ENCODE measurements around the gene TOP2B. TPM values are rescaled to one million over a fixed set of nuclear protein-coding genes. Genes with fewer than 3 reads are reported as not detected.

TOP2B gene
- polyA plus RNA-seq, 3 donors, result 283 to 336 (median 291) TPM

GRCh38 chr3:25683410-25683809 is 18.7 kb upstream of the TOP2B start:
- DNase-seq (ENCODE audit: extremely low read depth in 1 of 11, low read depth in 9 of 11, low spot score in 4 of 11), result no peak

GRCh38 chr3:25679642-25680302 is 15.1 kb upstream of the TOP2B start:
- no peak for DNase-seq (ENCODE audit: extremely low read depth in 1 of 11, low read depth in 9 of 11, low spot score in 4 of 11)

GRCh38 chr3:25679166-25679565 is 14.5 kb upstream of the TOP2B start:
- no peak for DNase-seq (ENCODE audit: extremely low read depth in 1 of 11, low read depth in 9 of 11, low spot score in 4 of 11)

GRCh38 chr3:25678581-25678980 is 13.9 kb upstream of the TOP2B start:
- DNase-seq (ENCODE audit: extremely low read depth in 1 of 11, low read depth in 9 of 11, low spot score in 4 of 11), result no peak

- no peak for DNase-seq (ENCODE audit: extremely low read depth in 1 of 11, low read depth in 9 of 11, low spot score in 4 of 11)
Observed at GRCh38 chr3:25677121-25677520, 12.4 kb upstream of the TOP2B start.

GRCh38 chr3:25674670-25675069 is 10.0 kb upstream of the TOP2B start:
- DNase-seq (ENCODE audit: extremely low read depth in 1 of 11, low read depth in 9 of 11, low spot score in 4 of 11), result no peak

- DNase-seq (ENCODE audit: extremely low read depth in 1 of 11, low read depth in 9 of 11, low spot score in 4 of 11), result no peak
Observed at GRCh38 chr3:25673738-25674298, 9.1 kb upstream of the TOP2B start.

- DNase-seq (ENCODE audit: extremely low read depth in 1 of 11, low read depth in 9 of 11, low spot score in 4 of 11), result peak in 3 of 11 donors; percentile 59 to 65 (median 61)
Observed at GRCh38 chr3:25665315-25666280, 891 bp upstream of the TOP2B start.

GRCh38 chr3:25663869-25664811 is 567 bp downstream of the TOP2B start:
- DNase-seq (ENCODE audit: extremely low read depth in 1 of 11, low read depth in 9 of 11, low spot score in 4 of 11), result peak in 9 of 11 donors; percentile 45 to 68 (median 57)

GRCh38 chr3:25663347-25663868 is 1.3 kb downstream of the TOP2B start:
- peak in 3 of 11 donors; percentile 13 to 38 (median 20) for DNase-seq (ENCODE audit: extremely low read depth in 1 of 11, low read depth in 9 of 11, low spot score in 4 of 11)

- DNase-seq (ENCODE audit: extremely low read depth in 1 of 11, low read depth in 9 of 11, low spot score in 4 of 11), result no peak
Observed at GRCh38 chr3:25662736-25663320, 1.9 kb downstream of the TOP2B start.

GRCh38 chr3:25661694-25662437 is 2.8 kb downstream of the TOP2B start:
- no peak for DNase-seq (ENCODE audit: extremely low read depth in 1 of 11, low read depth in 9 of 11, low spot score in 4 of 11)

- DNase-seq (ENCODE audit: extremely low read depth in 1 of 11, low read depth in 9 of 11, low spot score in 4 of 11), result no peak
Observed at GRCh38 chr3:25658836-25659235, 5.9 kb downstream of the TOP2B start.

- no peak for DNase-seq (ENCODE audit: extremely low read depth in 1 of 11, low read depth in 9 of 11, low spot score in 4 of 11)
Observed at GRCh38 chr3:25657293-25657692, 7.4 kb downstream of the TOP2B start.

- DNase-seq (ENCODE audit: extremely low read depth in 1 of 11, low read depth in 9 of 11, low spot score in 4 of 11), result no peak
Observed at GRCh38 chr3:25655659-25656058, 9.0 kb downstream of the TOP2B start.

GRCh38 chr3:25654576-25654975 is 10.1 kb downstream of the TOP2B start:
- DNase-seq (ENCODE audit: extremely low read depth in 1 of 11, low read depth in 9 of 11, low spot score in 4 of 11), result no peak

- DNase-seq (ENCODE audit: extremely low read depth in 1 of 11, low read depth in 9 of 11, low spot score in 4 of 11), result no peak
Observed at GRCh38 chr3:25653322-25653721, 11.4 kb downstream of the TOP2B start.

GRCh38 chr3:25652921-25653320 is 11.8 kb downstream of the TOP2B start:
- DNase-seq (ENCODE audit: extremely low read depth in 1 of 11, low read depth in 9 of 11, low spot score in 4 of 11), result no peak

Measured in renal cortex interstitium (tissue), 11 donors.